ENCODE measurements around the gene PKHD1. TPM values are rescaled to one million over a fixed set of nuclear protein-coding genes. Genes with fewer than 3 reads are reported as not detected.

PKHD1 gene
- polyA plus RNA-seq, 1 of the 3 experiments (the other 2 are of a cell fraction), result not detected

GRCh38 chr6:52117352-52117751 lies 29.9 kb upstream of the PKHD1 start:
- Histone ChIP-seq H3K9me3 (no peaks in the 10 kb centered on the region), H3K9me2 (no peaks in the 10 kb centered on the region), H3K4me1 (ENCODE audit: control insufficient read depth in 1 of 2, insufficient read depth in 2 of 2, low read depth in 1 of 2, low read length in 1 of 2) (no peaks in the 10 kb centered on the region), H3K79me2 (ENCODE audit: insufficient read depth) (no peaks in the 10 kb centered on the region), H3K4me2 (no peak overlapping the region), H3K9ac (no peak overlapping the region), H2AFZ (ENCODE audit: low read depth) (no peak overlapping the region), H3F3A (replicated peaks; ENCODE audit: insufficient read depth) (no peaks in the 10 kb centered on the region), H3K27me3 (ENCODE audit: insufficient read depth) (no peaks in the 10 kb centered on the region), H3K27ac (ENCODE audit: low read depth in 2 of 2, low read length in 1 of 2) (no peak overlapping the region), H3K36me3 (replicated peaks in 1 of 2; ENCODE audit: control insufficient read depth in 1 of 2, insufficient read depth in 2 of 2, low read length in 1 of 2) (no peaks in the 10 kb centered on the region), H3K4me3 (ENCODE audit: low read depth in 2 of 2, low read length in 1 of 2) (no peak overlapping the region), H4K20me1 (ENCODE audit: insufficient read depth) (no peaks in the 10 kb centered on the region)
- WGBS (ENCODE audit: low lambda C conversion rate), result 0% methylated on average over 1 of the region's 1 CpG
- TF ChIP-seq SMC3 (IDR thresholded peaks at IDR 0.05; ENCODE audit: low read depth, low read length), result no peak
- TF ChIP-seq ZBTB33 (IDR thresholded peaks at IDR 0.05; ENCODE audit: borderline replicate concordance, low read depth), result no peak
- no peak for TF ChIP-seq MAX (IDR thresholded peaks at IDR 0.05; ENCODE audit: low read depth)
- ChIA-PET CTCF (interaction anchor here (1.1 to 1.9 kb wide), 2 partner anchors 18 to 25 kb away, joined by 3 to 4 read pairs; no protein-coding TSS in a partner anchor), POLR2A (no interaction called here)
- no peak for DNase-seq

GRCh38 chr6:52116605-52116948 lies 29.2 kb upstream of the PKHD1 start:
- CTCF ChIA-PET, result interaction anchor here (0.5 to 1.9 kb wide), 3 partner anchors 13 to 1364 kb away, joined by 3 to 4 read pairs (median 3); no protein-coding TSS in a partner anchor
- H3K79me2 ChIP-seq (ENCODE audit: insufficient read depth), result no peaks in the 10 kb centered on the region
- H3K9me2 ChIP-seq, result no peaks in the 10 kb centered on the region
- DNase-seq, result no peak
- no peaks in the 10 kb centered on the region for H4K20me1 ChIP-seq (ENCODE audit: insufficient read depth)
- H3K4me1 ChIP-seq (ENCODE audit: control insufficient read depth in 1 of 2, insufficient read depth in 2 of 2, low read depth in 1 of 2, low read length in 1 of 2), result no peaks in the 10 kb centered on the region
- H3K4me3 ChIP-seq (ENCODE audit: low read depth in 2 of 2, low read length in 1 of 2), result no peak overlapping the region
- H2AFZ ChIP-seq (ENCODE audit: low read depth), result no peak overlapping the region
- H3K4me2 ChIP-seq, result no peak overlapping the region
- no peaks in the 10 kb centered on the region for H3F3A ChIP-seq (replicated peaks; ENCODE audit: insufficient read depth)
- POLR2A ChIA-PET, result no interaction called here
- TF ChIP-seq RXRA (IDR thresholded peaks at IDR 0.05; ENCODE audit: borderline replicate concordance, low read depth) (no peak), RAD21 (IDR thresholded peaks at IDR 0.05; ENCODE audit: low read length) (no peak), EZH2phosphoT487 (IDR thresholded peaks at IDR 0.05; ENCODE audit: borderline replicate concordance, low read depth) (no peak), GABPA (IDR thresholded peaks at IDR 0.05; ENCODE audit: low read depth) (no peak)
- no peak overlapping the region for H3K27ac ChIP-seq (ENCODE audit: low read depth in 2 of 2, low read length in 1 of 2)
- no peaks in the 10 kb centered on the region for H3K27me3 ChIP-seq (ENCODE audit: insufficient read depth)
- no peaks in the 10 kb centered on the region for H3K9me3 ChIP-seq
- H3K9ac ChIP-seq, result no peak overlapping the region
- no peaks in the 10 kb centered on the region for H3K36me3 ChIP-seq (replicated peaks in 1 of 2; ENCODE audit: control insufficient read depth in 1 of 2, insufficient read depth in 2 of 2, low read length in 1 of 2)

- Histone ChIP-seq H3K4me1 (ENCODE audit: control insufficient read depth in 1 of 2, insufficient read depth in 2 of 2, low read depth in 1 of 2, low read length in 1 of 2) (no peaks in the 10 kb centered on the region), H3F3A (replicated peaks; ENCODE audit: insufficient read depth) (no peaks in the 10 kb centered on the region), H2AFZ (ENCODE audit: low read depth) (no peak overlapping the region), H3K27me3 (ENCODE audit: insufficient read depth) (no peaks in the 10 kb centered on the region), H3K27ac (ENCODE audit: low read depth in 2 of 2, low read length in 1 of 2) (no peak overlapping the region), H3K9me3 (no peaks in the 10 kb centered on the region), H3K9me2 (no peaks in the 10 kb centered on the region), H3K36me3 (replicated peaks in 1 of 2; ENCODE audit: control insufficient read depth in 1 of 2, insufficient read depth in 2 of 2, low read length in 1 of 2) (no peaks in the 10 kb centered on the region), H3K79me2 (ENCODE audit: insufficient read depth) (no peaks in the 10 kb centered on the region), H3K4me3 (ENCODE audit: low read depth in 2 of 2, low read length in 1 of 2) (no peak overlapping the region), H3K4me2 (no peak overlapping the region), H3K9ac (no peak overlapping the region), H4K20me1 (ENCODE audit: insufficient read depth) (no peaks in the 10 kb centered on the region)
- WGBS (ENCODE audit: low lambda C conversion rate), result 2% methylated on average over 3 of the region's 3 CpGs
- POLR2A ChIA-PET, result no interaction called here
- CTCF ChIA-PET, result interaction anchor here (0.9 to 1.9 kb wide), 3 partner anchors 14 to 118 kb away, joined by 3 to 4 read pairs (median 4); no protein-coding TSS in a partner anchor
- no peak for DNase-seq
- TF ChIP-seq IRF3 (IDR thresholded peaks at IDR 0.05; ENCODE audit: low read depth, low read length), result no peak
- no peak for TF ChIP-seq PBX3 (IDR thresholded peaks at IDR 0.05)
- TF ChIP-seq NFIC (IDR thresholded peaks at IDR 0.05; ENCODE audit: borderline replicate concordance), result no peak
- TF ChIP-seq TAF1 (IDR thresholded peaks at IDR 0.05; ENCODE audit: borderline replicate concordance, low read depth, low read length), result no peak
- no peak for TF ChIP-seq CTCF (IDR thresholded peaks at IDR 0.05)
Measured at GRCh38 chr6:52115891-52116604, 28.6 kb upstream of the PKHD1 start.

Measured in SK-N-SH (cell line).